ENCODE results near the gene METTL25B.

Gene METTL25B

DNA sequence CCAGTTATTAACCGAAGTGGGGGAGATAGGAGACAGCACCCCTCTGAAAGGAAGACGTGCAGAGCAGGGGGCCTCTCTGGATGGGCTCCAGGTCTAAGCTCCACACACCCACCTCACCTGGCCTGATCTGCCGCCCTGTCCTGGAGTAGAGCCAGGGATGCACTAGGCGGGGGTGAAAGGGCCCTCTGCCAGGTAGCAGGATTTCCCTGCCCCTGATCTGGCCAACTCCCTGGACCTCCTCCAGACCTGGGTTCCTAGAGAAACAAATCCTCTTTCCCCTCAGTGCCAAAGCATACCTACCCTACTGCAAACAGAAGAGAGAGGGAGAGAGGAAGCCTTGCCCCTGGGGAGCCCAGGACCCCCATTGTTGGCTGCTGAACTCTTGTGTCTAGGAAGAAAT lies 24.9 kb upstream of the METTL25B start:
- no peak for DNase-seq

DNA sequence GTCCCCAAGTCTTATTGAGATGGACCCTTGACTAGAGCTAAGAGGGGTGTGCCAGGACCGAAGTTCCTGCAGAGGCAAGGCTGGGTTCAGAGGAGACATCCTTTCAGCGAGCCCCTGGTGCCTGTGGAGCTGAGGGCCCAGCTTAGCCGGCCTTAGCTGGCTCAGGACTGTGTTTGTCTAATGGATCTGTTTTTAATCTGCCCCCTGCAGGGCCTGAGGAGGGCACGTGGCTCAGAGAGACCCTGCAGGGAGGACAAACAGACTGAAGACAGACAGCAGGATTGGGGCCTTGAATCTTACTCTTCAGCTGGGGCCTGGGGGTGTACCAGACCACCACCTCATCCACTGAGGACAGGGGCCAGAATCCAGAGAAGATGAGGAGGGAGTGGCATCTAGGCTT lies 24.5 kb upstream of the METTL25B start:
- DNase-seq = no peak

DNA sequence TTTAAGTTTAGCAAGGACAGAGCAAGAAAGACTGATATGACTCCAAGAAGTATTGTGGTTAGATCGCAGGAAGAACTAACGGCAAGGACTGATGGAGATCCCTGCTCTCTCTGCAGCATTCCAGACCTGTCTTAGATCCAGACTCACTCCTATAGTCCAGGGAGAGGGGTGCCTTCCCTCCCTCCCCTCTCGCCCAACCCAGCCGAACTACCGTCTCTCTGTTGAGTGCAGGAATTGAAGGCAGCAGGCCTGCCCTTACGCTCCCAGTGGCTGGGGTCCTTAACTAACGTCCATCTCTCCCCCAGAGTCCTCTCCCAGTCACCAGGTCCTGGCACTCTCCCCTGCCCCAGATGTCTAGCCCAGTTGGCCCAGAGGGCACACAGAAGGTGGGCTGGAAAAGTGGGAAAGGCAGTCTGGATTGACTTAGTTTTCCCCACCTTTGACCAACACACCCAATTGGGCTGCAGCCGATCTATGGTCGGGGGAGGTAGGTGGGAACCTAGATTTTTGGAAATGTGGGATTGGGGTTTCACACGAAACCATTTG lies 24.0 kb upstream of the METTL25B start:
- DNase-seq = no peak

DNA sequence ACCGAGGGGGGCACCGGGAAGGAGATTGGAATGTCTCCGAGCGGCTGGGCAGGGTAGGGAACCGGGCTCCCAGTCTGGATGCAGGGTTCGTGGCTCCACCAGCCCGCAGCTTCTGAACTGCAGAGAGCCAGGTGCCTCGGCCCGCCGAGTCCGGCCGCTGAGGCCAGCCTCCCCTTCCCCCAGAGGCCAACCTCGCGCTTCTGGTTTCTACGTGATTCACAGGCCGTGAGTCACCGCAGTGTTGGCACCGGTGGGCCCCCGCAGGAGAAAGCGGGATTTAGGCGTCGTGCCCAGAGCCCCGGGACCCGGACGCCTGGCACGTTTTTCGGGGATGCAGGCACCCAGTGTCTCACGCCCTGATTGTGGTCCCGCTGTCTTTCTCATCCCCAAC lies 23.3 kb upstream of the METTL25B start:
- no peak for DNase-seq

DNA sequence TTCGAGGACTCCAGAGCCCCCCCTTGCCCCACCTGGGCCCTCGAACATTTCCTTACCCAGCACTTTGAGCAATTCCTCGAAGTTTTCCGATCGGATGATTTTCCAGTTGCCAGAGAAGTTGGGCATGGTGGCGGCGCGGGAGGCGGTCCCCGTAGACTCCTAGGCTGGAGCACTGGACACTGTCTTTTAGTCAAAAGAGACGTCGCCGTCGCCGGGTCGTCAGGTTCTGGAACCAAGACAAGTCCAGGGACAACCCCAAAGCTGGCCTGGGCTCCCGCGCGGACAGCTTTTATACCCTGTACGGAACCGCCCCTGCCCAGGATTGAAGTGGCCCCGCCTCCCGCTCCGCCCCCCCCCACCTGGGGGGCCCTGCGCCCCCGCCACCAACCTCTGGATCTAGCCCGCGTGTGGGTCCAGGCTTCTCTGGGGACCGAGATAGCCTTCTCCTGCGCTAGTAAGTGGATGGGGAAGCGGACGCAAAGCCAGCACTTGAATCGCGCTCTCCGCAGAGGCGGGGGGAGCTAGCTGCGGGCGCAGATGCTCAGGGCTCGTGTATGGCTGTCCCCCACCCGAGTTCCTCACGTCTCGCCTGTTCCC lies 22.9 kb upstream of the METTL25B start, which contains the start of gene CRABP2:
CRABP2 (minus strand) TSS at position 263 of the 597 bp plus-strand sequence; CDS start at position 126, 137 bp downstream.
- DNase-seq = no peak

DNA sequence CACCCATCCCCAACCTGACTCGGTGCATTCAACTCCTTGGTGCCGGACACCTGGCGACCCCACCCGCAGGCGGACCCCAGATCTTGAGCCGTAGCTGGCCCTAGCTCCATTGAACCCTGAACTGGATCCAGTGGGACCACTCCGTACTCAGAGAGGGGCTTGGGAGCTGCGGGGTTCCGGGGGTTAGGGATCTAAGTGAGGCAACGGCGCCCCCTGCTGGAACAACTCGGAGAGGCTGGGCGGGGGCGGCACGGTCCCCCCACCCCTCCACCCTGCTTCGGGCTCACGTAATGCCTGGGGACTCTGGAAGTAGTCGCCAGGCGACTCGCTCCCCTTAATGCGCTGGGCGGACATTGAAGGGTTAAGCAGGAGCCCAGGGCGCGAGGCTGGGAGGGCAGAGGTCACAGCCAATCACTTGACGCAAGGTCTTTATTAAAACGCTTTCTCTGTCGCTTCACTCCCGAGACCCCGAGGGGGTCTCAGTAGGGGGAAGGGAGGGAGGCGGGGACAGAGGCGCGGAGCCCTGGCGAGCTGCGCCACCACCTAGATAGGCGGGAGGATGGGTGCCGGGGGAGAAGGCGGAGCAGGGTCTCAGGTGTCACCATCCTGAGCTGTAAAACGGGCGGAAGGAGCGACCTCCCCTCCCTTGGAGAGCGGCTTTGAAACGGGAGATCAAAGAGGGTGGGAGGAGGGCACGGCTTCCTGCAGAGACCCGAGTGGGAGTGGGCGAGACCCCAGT lies 22.2 kb upstream of the METTL25B start:
- DNase-seq = peak; percentile 28

DNA sequence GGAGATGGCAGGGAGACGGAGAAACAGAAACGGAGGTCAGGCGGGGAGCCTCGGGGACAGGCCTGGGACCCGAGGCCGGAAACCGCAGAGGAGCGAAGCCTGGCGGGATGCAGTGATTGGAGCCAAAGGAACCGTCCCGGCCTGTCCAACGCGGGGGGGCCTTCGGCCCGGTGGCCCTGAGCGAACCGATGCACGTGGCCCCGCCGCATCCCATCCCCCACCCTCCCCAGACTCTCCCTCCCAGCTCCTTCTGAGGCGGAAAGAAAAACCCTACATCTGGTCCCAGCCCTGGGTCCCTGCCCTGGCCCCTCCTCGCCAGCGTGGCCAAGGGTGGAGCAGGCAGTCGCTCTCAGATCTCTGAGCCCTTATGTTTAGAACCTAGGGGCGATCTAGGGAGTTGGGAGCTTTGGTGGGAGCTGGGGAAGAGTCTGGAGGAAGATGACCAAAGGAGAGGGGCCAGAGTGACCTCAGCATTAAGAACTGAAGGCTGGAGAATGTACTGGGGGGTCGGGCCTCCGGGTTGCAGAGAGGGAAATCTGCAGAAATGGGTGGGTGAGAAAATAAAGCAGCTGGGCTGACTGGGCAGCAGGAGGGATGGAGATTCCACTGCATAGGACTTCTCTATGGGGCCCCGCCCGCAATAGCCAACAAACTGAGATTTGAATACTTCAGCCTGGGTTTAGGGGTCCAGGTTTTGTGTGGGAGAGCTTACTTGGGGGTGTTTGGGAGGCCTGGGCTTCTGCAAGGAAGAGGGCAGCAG lies 21.4 kb upstream of the METTL25B start:
- no peak for DNase-seq

DNA sequence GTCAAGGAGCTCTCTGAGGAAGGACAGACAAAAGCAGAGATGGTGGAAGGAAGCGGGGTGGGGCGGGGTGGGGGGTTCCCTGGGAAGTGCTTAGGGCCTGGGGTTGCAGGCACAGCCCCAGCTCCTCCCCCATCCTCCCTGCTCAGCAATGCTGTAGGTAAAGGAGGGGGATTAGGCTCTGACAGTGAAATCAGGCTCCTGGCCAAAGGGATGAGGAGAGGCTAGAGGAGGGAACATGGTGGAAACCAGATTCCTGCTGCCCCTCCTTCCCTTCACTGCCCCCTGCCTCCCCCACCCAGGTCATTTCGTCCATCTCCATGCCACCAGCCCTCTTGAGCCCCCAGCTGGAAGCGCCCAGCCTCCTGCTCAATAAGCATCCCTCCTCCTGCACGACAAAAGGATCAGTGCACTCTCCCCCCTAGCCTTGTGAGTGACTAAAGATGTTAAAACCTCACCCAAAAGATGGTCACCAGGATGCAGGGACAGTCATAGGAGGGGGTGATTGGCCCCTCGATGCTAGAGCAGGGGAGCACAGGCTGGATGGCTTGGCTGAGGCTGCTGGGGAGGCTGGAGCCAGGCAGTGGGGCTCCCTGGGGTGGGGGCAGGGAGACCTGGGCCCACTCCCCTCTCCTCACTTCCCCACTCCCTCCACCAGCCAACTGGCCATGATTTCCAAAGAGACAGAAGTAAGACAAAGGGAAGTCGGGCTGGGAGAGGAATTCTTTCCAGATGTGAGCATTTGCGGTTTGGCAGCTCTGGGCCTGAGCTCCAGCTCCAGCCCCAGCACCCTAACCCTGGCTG lies 20.7 kb upstream of the METTL25B start:
- no peak for DNase-seq

DNA sequence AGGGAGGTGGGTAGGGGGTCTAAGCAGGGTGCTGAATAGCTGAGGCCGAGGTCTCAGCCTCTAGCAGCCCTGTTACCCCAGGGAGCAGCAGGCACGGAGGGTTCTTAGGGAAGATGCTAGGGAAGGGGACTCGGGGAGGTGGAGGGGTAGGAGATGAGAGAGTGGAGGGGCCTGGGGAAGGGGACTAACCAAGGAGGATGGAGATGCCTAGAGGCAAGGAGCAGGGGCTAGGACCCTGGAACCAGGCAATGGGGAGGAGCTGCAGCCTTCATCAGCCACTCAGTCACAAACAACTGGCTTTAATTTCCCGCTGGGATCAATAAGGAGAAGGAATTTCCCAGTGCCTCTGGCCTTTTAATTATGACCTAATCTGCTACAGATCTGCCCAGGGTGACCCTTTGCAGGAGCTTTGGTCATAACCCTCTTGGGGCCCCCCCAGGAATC lies 20.0 kb upstream of the METTL25B start:
- DNase-seq = no peak

DNA sequence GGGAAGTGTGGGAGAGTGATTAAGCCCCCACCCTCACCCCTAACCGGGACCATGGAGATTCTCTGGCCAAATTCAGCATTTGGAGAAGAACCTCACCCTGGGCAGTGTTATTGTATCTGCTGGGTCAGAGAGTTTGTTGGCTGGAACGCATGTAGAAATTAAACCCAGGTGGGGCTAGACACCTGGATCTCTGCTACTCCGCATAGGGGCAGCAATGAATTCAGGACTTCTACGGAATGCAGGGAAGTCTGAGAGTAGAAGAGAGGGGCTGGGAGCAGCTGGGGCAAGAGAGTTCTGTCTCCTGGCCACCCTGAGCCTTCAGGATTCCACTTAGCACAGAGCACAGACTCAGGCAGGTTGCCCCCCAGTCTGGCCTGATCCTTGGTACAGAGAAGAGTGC lies 19.2 kb upstream of the METTL25B start:
- no peak for DNase-seq

DNA sequence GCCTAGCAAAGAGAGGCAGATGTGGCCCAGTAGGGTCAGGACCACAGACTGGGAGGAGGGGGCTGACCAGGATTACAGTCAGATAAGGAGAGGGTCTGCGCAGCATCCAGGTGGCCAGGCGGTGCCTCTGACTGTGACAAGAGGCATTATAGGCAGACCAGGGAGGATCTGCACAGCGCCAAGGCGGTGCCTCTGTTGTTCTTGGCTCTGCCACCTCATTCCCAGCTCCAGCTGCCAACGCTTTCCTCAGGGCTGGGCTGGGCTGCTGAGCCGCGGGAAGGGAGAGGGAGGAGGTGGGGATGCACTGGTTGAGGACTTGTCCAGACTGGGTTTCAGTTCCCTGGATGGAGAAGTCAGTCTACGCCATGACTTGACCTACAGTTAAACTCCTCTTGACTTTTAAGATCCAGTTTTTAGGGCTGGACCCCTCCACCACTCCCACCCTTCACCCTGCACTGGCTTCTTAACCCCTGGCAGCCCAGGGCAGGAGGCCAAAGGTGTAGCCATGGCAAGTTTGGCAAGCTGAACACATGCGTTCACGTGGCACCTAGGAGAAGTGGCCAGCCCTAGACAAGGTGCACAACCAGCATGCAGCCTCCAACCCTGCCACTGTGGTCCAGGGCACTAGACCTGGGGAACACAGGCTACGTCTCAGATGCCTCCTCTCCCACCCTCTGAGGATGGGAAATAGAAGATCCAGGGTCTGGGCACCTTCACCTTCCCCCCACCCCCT lies 18.3 kb upstream of the METTL25B start:
- DNase-seq = no peak

DNA sequence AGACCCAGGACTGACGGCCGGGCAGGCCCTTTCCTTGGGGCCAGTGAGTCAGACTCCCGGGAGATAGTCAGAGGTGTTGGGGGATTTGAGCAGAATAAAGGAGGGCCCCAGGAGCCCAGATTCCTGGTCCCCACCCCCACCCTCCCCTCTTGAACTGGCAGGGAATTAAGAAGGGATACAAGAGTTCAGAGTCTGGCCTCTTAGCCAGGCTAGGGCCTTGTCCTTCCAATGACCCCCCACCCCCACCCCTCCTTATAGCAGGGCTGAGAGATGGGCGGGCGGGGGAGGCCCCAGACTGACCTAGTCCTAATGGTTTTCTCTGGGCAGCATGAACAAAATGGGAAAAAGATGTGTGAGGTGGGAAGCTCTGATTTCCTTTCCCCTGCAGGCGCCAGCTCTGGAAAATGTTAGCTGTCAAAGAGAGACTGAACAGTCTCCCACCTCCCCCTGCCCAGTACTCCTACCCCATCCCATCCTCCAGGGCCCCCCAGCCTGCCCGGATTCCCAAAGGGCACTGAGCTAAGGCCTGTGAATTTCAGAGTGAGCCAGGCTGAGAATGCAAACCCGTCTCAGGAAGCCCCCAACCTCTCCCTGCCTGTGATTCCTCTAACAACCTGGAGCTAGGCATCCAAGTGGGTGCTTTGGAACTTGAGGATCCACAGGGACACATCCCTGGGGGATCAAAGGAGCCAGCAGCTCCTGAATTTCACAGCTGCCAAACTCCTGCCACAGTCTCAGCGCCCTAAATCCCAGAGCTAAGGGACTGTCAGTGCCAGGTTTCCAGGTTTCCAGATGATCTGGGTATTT lies 17.1 kb upstream of the METTL25B start:
- no peak for DNase-seq

DNA sequence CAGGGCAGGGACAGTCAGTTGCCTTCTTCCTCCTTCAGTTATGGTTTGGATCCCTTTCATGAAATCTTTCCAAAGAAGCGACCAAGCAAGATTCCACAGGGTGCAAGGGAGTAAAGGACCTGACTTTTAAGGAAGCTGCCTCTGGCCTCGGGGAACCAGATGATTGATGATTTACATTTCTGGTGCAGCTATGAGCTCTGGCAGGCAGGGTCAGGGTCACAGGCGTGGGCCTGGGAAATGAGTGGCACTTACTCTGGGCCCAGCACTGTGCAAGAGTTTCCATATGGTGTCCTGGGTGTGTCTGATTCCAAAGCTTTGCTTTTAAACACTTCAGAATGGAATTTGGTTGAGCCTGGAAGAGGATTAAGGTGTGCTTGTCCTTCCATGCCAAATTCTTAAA lies 15.6 kb upstream of the METTL25B start:
- no peak for DNase-seq

DNA sequence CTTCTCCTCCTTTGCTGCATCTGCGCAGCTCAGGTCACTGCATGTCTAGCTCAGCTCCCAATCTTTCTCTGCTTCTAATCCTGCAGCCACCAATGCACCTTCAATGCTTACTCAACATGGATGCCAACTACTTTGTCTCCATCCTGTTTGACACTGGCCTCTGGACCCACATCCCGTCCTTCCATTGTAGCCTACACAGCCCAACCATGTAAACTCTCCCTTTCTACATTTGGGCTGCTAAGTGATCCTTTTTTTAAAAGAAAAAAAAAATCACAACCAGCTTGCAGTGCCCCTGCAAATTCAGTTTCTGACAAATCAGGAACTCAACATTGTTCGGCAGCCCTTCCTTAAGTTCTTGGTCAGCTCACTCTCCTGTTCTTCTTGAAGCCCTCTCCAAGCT lies 13.4 kb upstream of the METTL25B start:
- no peak for DNase-seq

DNA sequence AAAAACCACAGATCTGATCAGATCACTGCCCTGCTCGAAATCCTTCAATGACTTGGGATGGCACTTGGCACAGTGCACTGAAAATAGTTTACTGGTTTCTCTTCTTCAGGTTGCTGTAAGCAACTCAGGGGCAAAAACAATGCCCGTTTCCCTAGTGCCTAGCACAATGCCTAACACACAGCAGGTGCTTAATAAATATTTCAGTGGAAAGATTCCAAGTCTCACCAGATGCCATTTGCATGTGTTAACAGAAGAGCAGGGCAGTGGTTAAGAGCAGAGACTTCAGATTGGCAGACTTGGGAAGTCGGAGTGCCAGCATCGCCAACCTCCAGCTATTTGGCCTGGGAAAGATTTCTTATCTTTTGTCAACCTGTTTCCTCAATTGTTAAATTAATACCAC lies 10.9 kb upstream of the METTL25B start:
- no peak for DNase-seq

DNA sequence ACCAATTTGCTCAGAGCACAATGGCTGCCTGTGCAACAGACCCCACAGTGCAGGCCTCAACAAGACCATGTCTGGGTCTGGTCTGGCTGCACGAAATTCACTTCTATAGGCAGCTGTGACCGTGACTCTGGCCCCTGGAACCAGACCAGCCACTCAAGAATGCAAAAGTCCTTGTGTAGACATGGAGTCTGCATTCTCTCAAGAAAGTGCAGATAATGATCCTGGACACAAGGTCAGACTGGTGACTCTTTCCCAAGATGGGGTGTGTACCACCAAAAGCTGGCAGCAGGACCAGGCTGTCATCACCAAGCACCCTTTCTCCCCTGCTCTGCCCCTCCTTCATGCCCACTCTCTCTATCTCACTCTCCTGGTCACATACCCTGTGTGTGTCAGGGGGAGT lies 7.1 kb upstream of the METTL25B start:
- no peak for DNase-seq

DNA sequence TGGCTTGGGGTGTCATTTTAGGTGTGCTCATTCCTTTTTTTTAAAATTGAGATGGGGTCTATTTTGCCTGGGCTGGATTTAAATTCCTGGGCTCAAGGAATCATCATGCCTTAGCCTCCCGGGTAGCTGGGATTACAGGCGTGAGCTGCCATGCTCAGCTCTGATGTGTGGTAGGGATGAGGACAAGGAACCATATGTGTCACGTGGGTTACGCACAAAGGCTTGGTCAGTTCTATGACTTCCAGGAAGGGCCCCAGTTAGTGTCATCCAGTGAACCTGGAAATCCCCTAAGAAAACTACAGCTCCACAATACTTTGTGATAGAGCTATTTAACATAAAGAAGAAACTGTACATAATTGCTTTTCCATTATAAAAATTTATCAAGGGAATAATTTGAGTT lies 6.7 kb upstream of the METTL25B start:
- DNase-seq = no peak

DNA sequence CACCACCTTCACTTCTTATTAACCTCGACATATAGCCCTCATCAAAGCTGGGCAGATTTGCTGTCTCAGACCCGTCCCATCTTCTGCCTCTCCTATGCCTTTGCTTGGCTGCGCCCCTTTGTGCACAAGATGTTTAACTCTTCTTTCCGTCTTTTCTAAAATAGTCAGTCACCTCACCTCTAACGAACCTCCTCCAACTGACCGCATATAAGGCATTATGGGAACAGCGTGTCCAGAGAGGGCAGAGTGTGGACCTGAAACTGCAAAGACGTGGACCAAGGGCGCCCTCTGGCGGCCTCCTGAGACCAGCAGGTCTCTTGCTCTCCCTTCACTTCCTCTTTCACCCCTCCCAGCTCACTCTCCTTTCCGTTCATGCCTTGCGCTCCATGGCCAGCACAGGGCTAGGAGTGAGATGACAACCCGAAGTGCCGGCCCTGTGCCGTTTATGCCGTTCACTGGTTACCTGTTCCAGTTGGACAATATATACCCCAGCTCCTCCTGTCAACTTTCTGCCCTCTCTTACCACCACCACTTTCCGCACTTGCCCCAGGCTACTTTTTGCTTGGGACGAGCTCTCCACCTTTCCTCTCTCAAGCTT lies 2.5 kb upstream of the METTL25B start:
- peak; percentile 84 for DNase-seq

DNA sequence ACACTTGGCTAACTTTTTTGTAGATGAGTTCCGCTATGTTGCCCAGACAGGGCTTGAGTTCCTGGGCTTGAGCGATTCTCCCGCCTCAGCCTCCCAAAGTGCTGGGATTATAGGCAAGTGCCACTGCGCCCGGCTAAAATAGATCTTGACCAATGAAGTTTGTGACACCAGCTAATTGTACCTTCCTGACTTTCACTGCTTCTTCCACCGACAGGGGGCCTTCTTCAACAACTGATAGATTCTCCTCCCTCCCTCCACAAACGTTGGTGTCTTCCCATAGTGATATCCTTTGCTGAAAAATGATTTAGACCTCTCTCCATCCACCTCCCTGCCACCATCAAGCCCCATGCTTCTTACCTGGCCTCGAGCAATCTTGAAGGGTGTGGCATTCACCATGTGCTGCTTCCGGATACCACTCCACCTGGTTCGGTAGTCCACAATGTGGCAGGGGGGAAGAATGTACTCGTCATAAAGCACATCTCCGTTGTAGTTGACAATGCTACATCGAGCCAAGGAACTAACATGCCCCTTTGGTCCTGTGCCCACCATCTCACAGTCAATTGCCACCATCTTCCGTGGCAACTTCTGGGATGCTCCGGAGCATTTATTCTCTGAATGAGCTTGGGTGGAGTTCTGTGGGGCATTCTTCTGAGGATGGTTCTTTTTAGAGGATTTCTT lies 1.6 kb upstream of the METTL25B start:
- peak; percentile 61 for DNase-seq

DNA sequence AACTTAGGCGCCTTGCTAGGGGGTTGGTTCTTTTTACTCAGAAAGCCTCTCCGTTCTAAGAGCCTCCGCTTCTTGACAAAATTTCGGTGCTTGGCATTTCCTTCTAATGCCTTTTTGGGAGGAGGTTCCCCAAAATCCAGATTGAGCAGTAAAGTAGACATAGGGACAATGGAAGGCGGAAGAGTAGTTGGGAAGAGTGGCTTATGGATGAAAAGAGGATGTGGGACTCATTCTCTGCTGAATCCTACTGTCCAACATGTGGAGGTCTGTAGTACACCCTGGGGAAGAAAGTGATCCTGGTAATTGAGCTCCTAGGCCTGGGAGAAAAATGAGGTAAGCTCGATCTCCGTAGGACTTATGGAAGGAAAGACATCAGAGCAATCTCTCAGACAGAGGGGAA lies 777 bp upstream of the METTL25B start:
- no peak for DNase-seq
